Smooth muscle cell (in vitro differentiated cells): Measurements from ENCODE around the gene IL1RAPL1. TPM values are rescaled to one million over a fixed set of nuclear protein-coding genes. Genes with fewer than 3 reads are reported as not detected.

ENCODE experiments used
- DNase-seq: peaks from one replicate; lab custom pipeline; 2025; ENCODE audit not compliant: unreplicated experiment; lab: John Stamatoyannopoulos, UW
- H2AFZ ChIP-seq: fragments of 200-600 bp; sonication (generic); 2 replicates; pipeline ENCODE4 v1.6.0; 2016; ENCODE audit warnings: antibody characterized with exemption, low read depth, mild to moderate bottlenecking
- H3F3A ChIP-seq: fragments of 200-600 bp; sonication (generic); 2 replicates; pipeline ENCODE4 v1.6.0; 2017; ENCODE audit warnings: antibody characterized with exemption, low read depth
- H3K27ac ChIP-seq: fragments of 200-600 bp; sonication (generic); 2 replicates; pipeline ENCODE4 v1.5.1; 2016; ENCODE audit warnings: low read depth, mild to moderate bottlenecking
- H3K27me3 ChIP-seq: fragments of 200-600 bp; sonication (generic); 2 replicates; pipeline ENCODE4 v1.6.1; 2016; ENCODE audit warnings: low read depth, mild to moderate bottlenecking
- H3K36me3 ChIP-seq: fragments of 200-600 bp; sonication (generic); 2 replicates; pipeline ENCODE4 v1.5.1; 2016; ENCODE audit warnings: low read depth
- H3K4me1 ChIP-seq: fragments of 200-600 bp; sonication (generic); 2 replicates; pipeline ENCODE4 v1.5.1; 2016; ENCODE audit warnings: low read depth
- H3K4me2 ChIP-seq: fragments of 200-600 bp; sonication (generic); 2 replicates; pipeline ENCODE4 v1.6.0; 2016; ENCODE audit warnings: mild to moderate bottlenecking
- H3K4me3 ChIP-seq: fragments of 200-600 bp; sonication (generic); 2 replicates; pipeline ENCODE4 v1.5.1; 2016; ENCODE audit warnings: mild to moderate bottlenecking
- H3K79me2 ChIP-seq: fragments of 200-600 bp; sonication (generic); 2 replicates; pipeline ENCODE4 v1.6.0; 2016; ENCODE audit warnings: low read depth, mild to moderate bottlenecking
- H3K9ac ChIP-seq: fragments of 200-600 bp; sonication (generic); 2 replicates; pipeline ENCODE4 v1.6.0; 2016; ENCODE audit warnings: low read depth
- H3K9me3 ChIP-seq: fragments of 200-600 bp; sonication (generic); replicated peaks from 2 replicates; pipeline ENCODE4 v1.5.1; 2016; ENCODE audit warnings: low read depth
- H4K20me1 ChIP-seq: fragments of 200-600 bp; sonication (generic); 2 replicates; pipeline ENCODE4 v1.6.0; 2016; ENCODE audit warnings: low read depth
- WGBS: methylation state at CpG from one replicate; pipeline ENCODE4 v1.1.7; 2016; ENCODE audit warnings: low lambda C conversion rate; 5-methylcytosine and 5-hydroxymethylcytosine counted together
- polyA plus RNA-seq: library from polyadenylated mRNA; unstranded; fragments of >200 nt; fragmentation: Nextera tagmentation; extraction: Ambion mirVana; gene quantifications from 2 replicates; pipeline ENCODE4 v1.2.1, GENCODE V29; 2016
- total RNA-seq: library from RNA; depleted of rRNA; stranded (reverse); fragments of >200 nt; gene quantifications from 2 replicates; pipeline ENCODE4 v1.2.3, GENCODE V29; 2014
- TF ChIP-seq, protein P1 (sequence below): fragments of 200-600 bp; sonication (generic); IDR thresholded peaks from 2 replicates; pipeline ENCODE4 v1.5.1; 2017; ENCODE audit warnings: borderline replicate concordance, mild to moderate bottlenecking, antibody characterized with exemption; ENCODE audit not compliant: insufficient read depth, poor library complexity, severe bottlenecking

The IL1RAPL1 gene
- total and polyA plus RNA-seq, 2 experiments from 2014 or later: 0.04 TPM; not detected in 1

DNA sequence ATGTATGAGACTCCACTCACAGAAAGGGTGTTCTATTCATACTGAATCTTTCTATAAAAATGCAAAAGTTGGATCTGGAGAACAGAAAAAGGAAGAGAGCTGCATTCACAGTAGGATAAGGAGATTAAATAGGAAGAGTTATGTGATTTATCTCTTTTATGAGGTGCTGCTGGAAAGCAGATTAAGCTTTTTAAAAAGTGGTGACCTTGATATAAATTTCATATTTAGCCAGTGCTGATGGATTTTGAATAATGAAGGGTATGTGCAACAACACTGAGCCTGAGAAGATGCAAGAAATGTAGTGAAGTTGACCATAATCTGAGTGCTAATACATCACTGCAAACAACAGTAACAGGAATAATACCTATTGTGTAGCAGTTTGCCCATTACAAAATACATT is 795.6 kb downstream of the IL1RAPL1 start:
- no peak overlapping the region for H2AFZ ChIP-seq
- H3F3A ChIP-seq: no peaks in the 10 kb centered on the region
- no peaks in the 10 kb centered on the region for H4K20me1 ChIP-seq
- no peaks in the 10 kb centered on the region for H3K27me3 ChIP-seq
- H3K27ac ChIP-seq: no peak overlapping the region
- H3K4me3 ChIP-seq: no peak overlapping the region
- no peaks in the 10 kb centered on the region for H3K36me3 ChIP-seq
- no peaks in the 10 kb centered on the region for H3K4me1 ChIP-seq
- H3K9me3 ChIP-seq: no peaks in the 10 kb centered on the region
- TF ChIP-seq, protein P1, sequence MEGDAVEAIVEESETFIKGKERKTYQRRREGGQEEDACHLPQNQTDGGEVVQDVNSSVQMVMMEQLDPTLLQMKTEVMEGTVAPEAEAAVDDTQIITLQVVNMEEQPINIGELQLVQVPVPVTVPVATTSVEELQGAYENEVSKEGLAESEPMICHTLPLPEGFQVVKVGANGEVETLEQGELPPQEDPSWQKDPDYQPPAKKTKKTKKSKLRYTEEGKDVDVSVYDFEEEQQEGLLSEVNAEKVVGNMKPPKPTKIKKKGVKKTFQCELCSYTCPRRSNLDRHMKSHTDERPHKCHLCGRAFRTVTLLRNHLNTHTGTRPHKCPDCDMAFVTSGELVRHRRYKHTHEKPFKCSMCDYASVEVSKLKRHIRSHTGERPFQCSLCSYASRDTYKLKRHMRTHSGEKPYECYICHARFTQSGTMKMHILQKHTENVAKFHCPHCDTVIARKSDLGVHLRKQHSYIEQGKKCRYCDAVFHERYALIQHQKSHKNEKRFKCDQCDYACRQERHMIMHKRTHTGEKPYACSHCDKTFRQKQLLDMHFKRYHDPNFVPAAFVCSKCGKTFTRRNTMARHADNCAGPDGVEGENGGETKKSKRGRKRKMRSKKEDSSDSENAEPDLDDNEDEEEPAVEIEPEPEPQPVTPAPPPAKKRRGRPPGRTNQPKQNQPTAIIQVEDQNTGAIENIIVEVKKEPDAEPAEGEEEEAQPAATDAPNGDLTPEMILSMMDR: no peak
- no peak overlapping the region for H3K9ac ChIP-seq
- no peak overlapping the region for H3K4me2 ChIP-seq
- no peaks in the 10 kb centered on the region for H3K79me2 ChIP-seq
- no peak for DNase-seq

DNA sequence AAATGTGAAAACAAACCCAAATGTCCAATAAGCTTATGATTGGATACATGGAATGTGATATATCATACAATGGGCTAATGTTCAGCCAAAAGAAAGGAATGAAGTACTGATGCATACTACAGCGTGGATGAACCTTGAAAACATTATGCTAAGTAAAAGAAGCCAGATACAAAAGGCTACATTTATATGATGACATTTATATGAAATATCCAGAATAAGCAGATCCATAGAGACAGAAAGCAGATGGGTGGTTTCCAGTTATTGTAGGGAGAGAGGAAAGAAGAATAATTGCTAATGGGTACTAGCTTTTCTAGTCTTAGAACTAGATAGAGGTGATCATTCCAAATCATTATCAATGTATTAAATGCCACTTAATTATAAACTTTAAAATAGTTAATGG is 801.3 kb downstream of the IL1RAPL1 start:
- no peaks in the 10 kb centered on the region for H3K36me3 ChIP-seq
- H3K4me2 ChIP-seq: no peak overlapping the region
- TF ChIP-seq, protein P1: no peak
- no peaks in the 10 kb centered on the region for H3K79me2 ChIP-seq
- H3K4me1 ChIP-seq: peaks cover 6% of the 10 kb centered on the region
- no peaks in the 10 kb centered on the region for H3K27me3 ChIP-seq
- WGBS: 64% methylated on average over 1 of the region's 1 CpG
- DNase-seq: no peak
- no peak overlapping the region for H3K4me3 ChIP-seq
- H3K9me3 ChIP-seq: no peaks in the 10 kb centered on the region
- no peak overlapping the region for H3K27ac ChIP-seq
- H2AFZ ChIP-seq: no peak overlapping the region
- no peaks in the 10 kb centered on the region for H3F3A ChIP-seq
- H3K9ac ChIP-seq: no peak overlapping the region
- H4K20me1 ChIP-seq: no peaks in the 10 kb centered on the region

DNA sequence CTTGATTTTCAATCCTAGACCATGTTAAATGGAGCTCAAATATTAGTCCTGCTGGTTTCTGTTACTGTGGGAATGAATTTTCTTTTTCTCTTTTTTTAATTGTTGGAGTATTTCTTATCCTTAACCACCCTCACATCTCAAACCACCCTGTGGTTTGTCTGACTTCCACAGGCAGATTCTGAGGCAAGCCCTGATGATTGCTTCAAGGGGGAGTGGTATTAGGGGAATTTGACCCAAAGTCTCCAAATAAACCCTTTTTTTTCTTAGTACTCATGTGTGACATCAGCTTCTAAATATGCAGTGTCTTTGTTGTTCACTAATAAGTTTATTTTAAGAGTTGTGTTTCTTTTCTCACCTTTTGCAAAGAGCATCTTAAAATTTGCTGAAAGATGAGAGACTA is 810.3 kb downstream of the IL1RAPL1 start:
- TF ChIP-seq, protein P1: no peak
- no peaks in the 10 kb centered on the region for H3K36me3 ChIP-seq
- no peak overlapping the region for H3K4me2 ChIP-seq
- H3K4me3 ChIP-seq: no peak overlapping the region
- no peaks in the 10 kb centered on the region for H3K4me1 ChIP-seq
- DNase-seq: no peak
- H3K27ac ChIP-seq: no peak overlapping the region
- H3K9ac ChIP-seq: no peak overlapping the region
- H3K27me3 ChIP-seq: no peaks in the 10 kb centered on the region
- no peaks in the 10 kb centered on the region for H3K79me2 ChIP-seq
- no peak overlapping the region for H2AFZ ChIP-seq
- H4K20me1 ChIP-seq: no peaks in the 10 kb centered on the region
- H3K9me3 ChIP-seq: no peaks in the 10 kb centered on the region
- H3F3A ChIP-seq: no peaks in the 10 kb centered on the region

DNA sequence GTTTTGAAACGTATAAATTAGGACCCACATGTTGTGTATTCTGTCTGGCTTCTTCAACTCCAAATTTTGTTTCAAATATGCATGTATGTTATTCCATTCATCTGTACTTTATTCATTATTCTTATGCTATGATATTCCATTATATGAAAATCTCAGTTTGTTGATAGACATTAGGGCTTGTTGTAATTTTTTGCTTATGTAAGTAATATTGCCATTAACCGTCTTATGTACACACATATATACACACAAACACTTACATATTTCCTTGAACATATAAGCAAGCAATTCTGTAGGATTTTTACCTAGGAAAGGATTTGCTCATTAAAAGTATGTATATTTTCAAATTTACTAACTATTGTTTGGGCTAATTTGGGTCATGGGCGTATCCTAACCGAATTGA is 820.1 kb downstream of the IL1RAPL1 start:
- TF ChIP-seq, protein P1: no peak

More for the DNA sequence above, 820.1 kb downstream of the IL1RAPL1 start:
- Histone ChIP-seq H4K20me1 (no peaks in the 10 kb centered on the region), H3K4me1 (no peaks in the 10 kb centered on the region), H3K9me3 (peaks cover 3% of the 10 kb centered on the region), H3K27me3 (no peaks in the 10 kb centered on the region), H3K4me2 (no peak overlapping the region), H3K36me3 (no peaks in the 10 kb centered on the region), H3K9ac (no peak overlapping the region), H3K79me2 (no peaks in the 10 kb centered on the region), H3K4me3 (no peak overlapping the region), H3F3A (no peaks in the 10 kb centered on the region), H2AFZ (no peak overlapping the region), H3K27ac (no peak overlapping the region)
- DNase-seq: no peak
- WGBS: 88% methylated on average over 4 of the region's 4 CpGs
